ENCODE results near the gene ADD1. TPM values are rescaled to one million over a fixed set of nuclear protein-coding genes. Genes with fewer than 3 reads are reported as not detected.

Gene ADD1
- polyA plus RNA-seq, 1 donor = 163 TPM

GRCh38 chr4:2820216-2820982 lies 23.2 kb upstream of the ADD1 start:
- no peak for DNase-seq (ENCODE audit: low read depth)

- DNase-seq (ENCODE audit: low read depth) = no peak
Observed at GRCh38 chr4:2822461-2823300, 21.0 kb upstream of the ADD1 start.

- no peak for DNase-seq (ENCODE audit: low read depth)
Observed at GRCh38 chr4:2823301-2823670, 20.4 kb upstream of the ADD1 start.

GRCh38 chr4:2823671-2824328 lies 19.8 kb upstream of the ADD1 start:
- no peak for DNase-seq (ENCODE audit: low read depth)

- no peak for DNase-seq (ENCODE audit: low read depth)
Observed at GRCh38 chr4:2824329-2824835, 19.3 kb upstream of the ADD1 start.

GRCh38 chr4:2824836-2825381 lies 18.7 kb upstream of the ADD1 start:
- DNase-seq (ENCODE audit: low read depth) = no peak

GRCh38 chr4:2825740-2826139 lies 17.9 kb upstream of the ADD1 start:
- no peak for DNase-seq (ENCODE audit: low read depth)

- no peak for DNase-seq (ENCODE audit: low read depth)
Observed at GRCh38 chr4:2827071-2827873, 16.4 kb upstream of the ADD1 start.

GRCh38 chr4:2827874-2828751 lies 15.5 kb upstream of the ADD1 start:
- DNase-seq (ENCODE audit: low read depth) = no peak

GRCh38 chr4:2828758-2829181 lies 14.9 kb upstream of the ADD1 start:
- DNase-seq (ENCODE audit: low read depth) = no peak

GRCh38 chr4:2829321-2829932 lies 14.2 kb upstream of the ADD1 start:
- DNase-seq (ENCODE audit: low read depth) = no peak

GRCh38 chr4:2829933-2830451 lies 13.7 kb upstream of the ADD1 start:
- DNase-seq (ENCODE audit: low read depth) = no peak

GRCh38 chr4:2830632-2831610 lies 12.7 kb upstream of the ADD1 start:
- no peak for DNase-seq (ENCODE audit: low read depth)

- no peak for DNase-seq (ENCODE audit: low read depth)
Observed at GRCh38 chr4:2831611-2832308, 11.9 kb upstream of the ADD1 start.

GRCh38 chr4:2832309-2832980 lies 11.2 kb upstream of the ADD1 start:
- DNase-seq (ENCODE audit: low read depth) = no peak

- DNase-seq (ENCODE audit: low read depth) = no peak
Observed at GRCh38 chr4:2832981-2833670, 10.5 kb upstream of the ADD1 start.

- no peak for DNase-seq (ENCODE audit: low read depth)
Observed at GRCh38 chr4:2833671-2834000, 10.0 kb upstream of the ADD1 start.

Measured in forelimb muscle (tissue), 1 donor.